Right lobe of liver (tissue), 6 donors: ENCODE data around the gene ADIPOR2. TPM values are rescaled to one million over a fixed set of nuclear protein-coding genes. Genes with fewer than 3 reads are reported as not detected.

ENCODE experiments used
- ATAC-seq, 4 donors: fragments of 200-7000 bp; cut with Tn5 transposase; one replicate each; pipeline ENCODE4 v1.9.1; 2020; ENCODE audit warnings: mild to moderate bottlenecking in 4 of 4, moderate library complexity in 4 of 4
- DNase-seq, 3 donors: peaks; one replicate each; pipeline ENCODE4 v3.0.0-alpha.2; 2020
- H3K27ac ChIP-seq, 3 donors: fragments of 200-600 bp; one replicate each; pipeline ENCODE4 v1.8.0; 2022
- H3K27me3 ChIP-seq, 2 donors: fragments of 200-600 bp; one replicate each; pipeline ENCODE4 v1.8.0; 2022
- H3K36me3 ChIP-seq, 4 donors: fragments of 200-600 bp; sonication (generic) in 1 of 4; one replicate each; pipeline versions ENCODE4 v1.5.1 to v1.8.0; 2017 to 2022; ENCODE audit warnings: control low read depth in 1 of 4
- H3K4me1 ChIP-seq, 4 donors: fragments of 200-600 bp; sonication (generic) in 1 of 4; one replicate each; pipeline versions ENCODE4 v1.5.1 to v1.8.0; 2017 to 2022; ENCODE audit warnings: control low read depth in 1 of 4
- H3K4me3 ChIP-seq, 3 donors: fragments of 200-600 bp; one replicate each; pipeline ENCODE4 v1.8.0; 2022
- H3K9me3 ChIP-seq, 4 donors: fragments of 200-600 bp; sonication (generic) in 1 of 4; one replicate each; pipeline versions ENCODE4 v1.5.1 to v1.8.0; 2017 to 2022; ENCODE audit warnings: control low read depth in 1 of 4
- CTCF ChIP-seq, 4 donors: fragments of 200-600 bp in 3 of 4; fragments of 450-650 bp in 1 of 4; IDR thresholded peaks; one replicate each; pipeline versions ENCODE4 v1.5.1 to v1.8.0; 2016 to 2022; ENCODE audit warnings: antibody characterized with exemption in 4 of 4, mild to moderate bottlenecking in 2 of 4
- POLR2A ChIP-seq: fragments of 450-650 bp; IDR thresholded peaks from one replicate; pipeline ENCODE4 v1.6.1; 2017; ENCODE audit warnings: antibody characterized with exemption, mild to moderate bottlenecking
- WGBS: methylation state at CpG from one replicate; pipeline ENCODE4 v1.1.6; 2018; ENCODE audit warnings: low coverage, low lambda C conversion rate; ENCODE audit not compliant: insufficient coverage; ENCODE audit errors: missing lambda C conversion rate; 5-methylcytosine and 5-hydroxymethylcytosine counted together
- intact Hi-C, 2 donors: fragments of 100-400 bp; cut with DNase I; formaldehyde crosslinking; loops; one replicate each; pipeline versions ENCODE4 v1.11.2 to v1.14.1; 2022
- total RNA-seq, 6 experiments: library from RNA; depleted of rRNA in 2 of 6; stranded (reverse); fragments of >200 nt in 2 of 6; fragmentation: NEBNext Ultra II Directional in 3 of 6; extraction: Animal tissue kit (Norgen Biotek cat#: 25700) in 3 of 6; gene quantifications; one replicate each; pipeline versions ENCODE4 v1.1.0 to v1.2.4, GENCODE V29; 2016 to 2023
- donor health status: DM: no; HTN: yes; CAD: no.
- donor health status: DM: no; HTN: no; CAD: no.
- donor health status: DM: no; HTN: no; CAD: no.
- donor health status: DM: no; HTN: yes; CAD: no.
- donor health status: DM: no; HTN: yes; CAD: no.

The ADIPOR2 gene
- total RNA-seq, 6 experiments from 2014 or later = 46.5 to 108 (median 59.8) TPM

DNA sequence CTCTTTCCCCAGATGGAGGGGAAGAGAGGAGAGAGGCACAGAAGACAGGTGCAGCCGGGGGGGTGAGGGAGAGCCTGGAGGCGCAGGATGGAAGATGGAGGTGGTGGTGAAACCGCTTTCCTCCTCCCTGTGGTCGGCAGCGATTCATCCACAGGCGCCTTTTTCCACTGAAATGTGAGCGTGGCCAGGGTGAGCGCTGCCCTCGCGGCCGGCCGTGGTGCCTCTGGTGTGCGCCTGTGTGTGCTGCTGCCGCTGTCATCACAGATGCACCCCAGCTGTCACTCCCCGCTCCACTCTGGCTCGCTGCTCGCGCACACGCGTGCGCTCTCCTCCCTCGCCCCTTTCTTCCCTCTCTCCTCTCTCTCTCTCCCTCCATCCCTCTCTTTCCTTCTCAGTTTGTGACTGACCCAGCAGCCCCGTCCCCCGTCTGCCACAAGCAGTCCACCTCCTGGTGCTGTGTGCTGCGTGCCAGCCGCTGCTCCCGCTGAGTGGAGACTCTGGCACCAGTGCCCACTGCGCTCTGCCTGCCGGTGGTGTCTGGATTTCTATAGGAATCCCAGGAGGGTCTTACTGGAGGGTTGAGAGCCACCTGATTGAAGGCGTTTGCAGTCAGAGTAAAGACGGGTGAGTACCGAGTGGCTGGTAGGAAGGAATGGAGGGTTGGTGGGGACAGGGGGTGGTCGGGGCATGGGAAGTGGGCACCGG is 129.5 kb downstream of the ADIPOR2 start, which contains the start of gene LRTM2:
Gene LRTM2 (plus strand): TSS at position 375 of the 705 bp plus-strand sequence. CDS start 7,584 bp downstream, outside the sequence.
- DNase-seq (no peak), ATAC-seq (no peak)
- H3K4me3 ChIP-seq = no peak within 1 kb of the TSS
- H3K9me3 ChIP-seq = no peaks in the 10 kb centered on the region
- 18% methylated on average over 22 of the region's 34 CpGs for WGBS
- no peaks in the 10 kb centered on the region for H3K36me3 ChIP-seq
- intact Hi-C loops = loop anchor here in 1 of 2 donors (10.0 kb wide), 1 partner anchor 94 kb away; the partner anchor contains the start of gene CACNA2D4
- H3K27me3 ChIP-seq = no peaks in the 10 kb centered on the region
- no peak for TF ChIP-seq CTCF (IDR thresholded peaks at IDR 0.05)
- TF ChIP-seq POLR2A = no peak
- no peak within 1 kb of the TSS for H3K27ac ChIP-seq
- no peaks in the 10 kb centered on the region for H3K4me1 ChIP-seq

- intact Hi-C loops = loop anchor here in 1 of 2 donors (10.0 kb wide), 1 partner anchor 94 kb away; the partner anchor contains the start of gene CACNA2D4
- ATAC-seq = no peak
Measured at GRCh38 chr12:1820896-1821291, 130.0 kb downstream of the ADIPOR2 start.

DNA sequence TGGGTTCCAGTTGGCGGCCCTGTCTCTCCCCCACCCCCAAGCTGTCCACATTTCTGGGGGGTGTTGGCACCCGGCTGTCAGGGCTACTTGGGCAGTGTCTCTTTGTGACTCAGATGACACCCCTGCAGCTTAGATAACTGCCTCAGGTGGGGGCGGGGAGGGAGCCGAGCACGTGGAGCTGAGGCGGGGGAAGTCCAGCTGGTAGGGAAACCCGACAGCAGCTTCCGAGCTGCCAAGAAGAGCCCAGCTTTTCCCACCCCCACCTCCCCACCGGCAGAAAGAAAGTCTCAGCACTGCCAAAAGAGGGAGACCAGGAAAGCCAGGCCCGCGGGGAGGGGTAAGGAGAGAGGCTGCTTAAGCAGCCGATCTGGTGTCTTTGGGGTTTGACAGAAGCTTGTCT is 130.9 kb downstream of the ADIPOR2 start:
- Histone ChIP-seq H3K4me3 (no peak overlapping the region), H3K4me1 (no peaks in the 10 kb centered on the region), H3K27me3 (no peaks in the 10 kb centered on the region), H3K36me3 (no peaks in the 10 kb centered on the region), H3K27ac (no peak overlapping the region), H3K9me3 (no peaks in the 10 kb centered on the region)
- DNase-seq (no peak), ATAC-seq (no peak)
- TF ChIP-seq POLR2A = no peak
- TF ChIP-seq CTCF (IDR thresholded peaks at IDR 0.05) = no peak
- intact Hi-C loops = loop anchor here in 1 of 2 donors (10.0 kb wide), 1 partner anchor 93 kb away; the partner anchor contains the start of gene CACNA2D4
- WGBS = 31% methylated on average over 9 of the region's 12 CpGs

More at GRCh38 chr12:1820896-1821291, 130.0 kb downstream of the ADIPOR2 start:
- no peaks in the 10 kb centered on the region for H3K36me3 ChIP-seq
- TF ChIP-seq CTCF (IDR thresholded peaks at IDR 0.05) (no peak), POLR2A (no peak)
- no peaks in the 10 kb centered on the region for H3K27me3 ChIP-seq
- 50% methylated on average over 1 of the region's 11 CpGs for WGBS
- H3K27ac ChIP-seq = no peak overlapping the region
- H3K4me3 ChIP-seq = no peak overlapping the region
- DNase-seq = no peak
- no peaks in the 10 kb centered on the region for H3K9me3 ChIP-seq
- H3K4me1 ChIP-seq = no peaks in the 10 kb centered on the region

DNA sequence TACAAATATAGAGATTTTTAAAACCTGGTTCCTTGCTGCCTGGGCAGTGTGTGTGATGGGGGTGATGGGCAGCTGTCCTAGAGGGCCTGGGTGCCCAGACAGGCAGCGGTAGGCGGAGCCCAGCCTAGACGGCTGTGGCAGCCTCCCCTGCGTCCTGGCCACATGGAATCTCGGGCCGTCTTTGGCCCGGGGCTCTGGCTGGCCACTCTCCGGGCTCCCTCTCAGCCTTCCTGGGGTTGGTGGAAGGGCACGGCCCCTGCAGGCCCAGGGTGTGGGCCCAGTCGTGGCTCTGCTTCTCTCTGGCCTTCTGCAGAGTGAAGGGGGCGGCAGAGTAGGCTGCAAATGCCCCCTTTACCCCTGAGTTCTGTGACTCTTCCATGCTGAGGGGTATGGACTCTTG is 131.8 kb downstream of the ADIPOR2 start:
- intact Hi-C loops = loop anchor here in 1 of 2 donors (10.0 kb wide), 1 partner anchor 92 kb away; the partner anchor contains the start of gene CACNA2D4
- no peak for DNase-seq
- WGBS = 77% methylated on average over 3 of the region's 11 CpGs
- Histone ChIP-seq H3K27ac (no peak overlapping the region), H3K27me3 (no peaks in the 10 kb centered on the region), H3K4me3 (no peak overlapping the region), H3K36me3 (no peaks in the 10 kb centered on the region), H3K9me3 (no peaks in the 10 kb centered on the region), H3K4me1 (no peaks in the 10 kb centered on the region)
- no peak for ATAC-seq
- TF ChIP-seq POLR2A = no peak
- TF ChIP-seq CTCF (IDR thresholded peaks at IDR 0.05) = no peak
